Suppressor macrophage treated with lipopolysaccharide for 1 hour (primary cell): ENCODE data around the gene NLRP2B.
"Not testable (repeated sequence)": the region's sequence is repeated elsewhere in the genome, so short reads cannot be mapped to it uniquely, and the experiment has no call there.

Experiments
- DNase-seq, 3 donors: peaks; one replicate each; pipeline ENCODE4 v3.0.0-alpha.2; 2020 to 2022

NLRP2B gene

DNA sequence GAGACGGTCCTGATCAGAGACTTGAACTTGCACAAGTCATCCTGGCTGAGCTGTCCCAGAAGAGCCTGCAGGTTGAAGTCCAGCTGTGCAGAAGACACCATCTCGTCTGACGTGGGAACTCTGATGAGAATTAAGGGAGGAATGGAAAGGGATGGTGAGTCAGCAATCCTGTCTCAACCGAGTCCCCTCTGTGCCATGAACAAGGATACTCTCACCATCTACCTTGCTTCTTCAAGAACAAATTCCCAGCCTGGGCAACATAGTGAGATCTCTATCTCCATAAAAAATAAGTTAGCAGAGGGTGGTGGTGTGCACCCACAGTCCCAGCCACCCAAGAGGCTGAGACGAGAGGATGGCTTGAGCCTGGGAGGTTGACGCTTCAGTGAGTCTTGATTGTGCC lies at the start of gene NLRP2B:
Gene NLRP2B (minus strand): TSS at position 101 of the 400 bp plus-strand sequence.
- DNase-seq, result no peak

DNA sequence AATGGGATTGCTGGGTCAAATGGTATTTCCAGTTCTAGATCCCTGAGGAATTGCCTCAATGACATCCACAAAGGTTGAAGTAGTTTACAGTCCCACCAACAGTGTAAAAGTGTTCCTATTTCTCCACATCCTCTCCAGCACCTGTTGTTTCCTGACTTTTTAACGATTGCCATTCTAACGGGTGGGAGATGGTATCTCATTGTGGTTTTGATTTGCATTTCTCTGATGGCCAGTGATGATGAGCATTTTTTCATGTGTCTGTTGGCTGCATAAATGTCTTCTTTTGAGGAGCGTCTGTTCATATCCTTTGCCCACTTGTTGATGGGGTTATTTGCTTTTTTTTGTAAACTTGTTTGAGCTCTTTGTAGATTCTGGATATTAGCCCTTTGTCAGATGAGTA lies 45.9 kb upstream of the NLRP2B start:
- not testable (repeated sequence) for DNase-seq

DNA sequence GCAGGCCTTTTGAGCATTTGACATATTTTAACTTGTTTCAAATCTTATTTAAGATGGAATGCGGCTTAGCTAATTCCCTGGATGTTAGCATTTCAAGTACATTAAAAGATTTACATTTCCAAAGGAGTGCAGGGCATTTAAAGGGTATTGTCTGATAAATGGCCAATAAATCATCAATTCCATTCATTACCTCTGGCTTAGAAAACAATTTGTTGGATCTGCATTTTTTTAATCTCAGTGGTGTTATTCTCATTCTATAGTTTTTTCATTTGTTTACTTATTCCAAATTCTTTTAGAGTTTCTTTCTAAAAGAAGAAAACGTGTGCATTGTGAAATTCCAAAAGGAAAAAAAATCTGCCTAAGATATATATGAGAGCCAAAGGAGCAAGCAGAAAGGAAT lies 1.3 kb upstream of the NLRP2B start:
- DNase-seq, result no peak

DNA sequence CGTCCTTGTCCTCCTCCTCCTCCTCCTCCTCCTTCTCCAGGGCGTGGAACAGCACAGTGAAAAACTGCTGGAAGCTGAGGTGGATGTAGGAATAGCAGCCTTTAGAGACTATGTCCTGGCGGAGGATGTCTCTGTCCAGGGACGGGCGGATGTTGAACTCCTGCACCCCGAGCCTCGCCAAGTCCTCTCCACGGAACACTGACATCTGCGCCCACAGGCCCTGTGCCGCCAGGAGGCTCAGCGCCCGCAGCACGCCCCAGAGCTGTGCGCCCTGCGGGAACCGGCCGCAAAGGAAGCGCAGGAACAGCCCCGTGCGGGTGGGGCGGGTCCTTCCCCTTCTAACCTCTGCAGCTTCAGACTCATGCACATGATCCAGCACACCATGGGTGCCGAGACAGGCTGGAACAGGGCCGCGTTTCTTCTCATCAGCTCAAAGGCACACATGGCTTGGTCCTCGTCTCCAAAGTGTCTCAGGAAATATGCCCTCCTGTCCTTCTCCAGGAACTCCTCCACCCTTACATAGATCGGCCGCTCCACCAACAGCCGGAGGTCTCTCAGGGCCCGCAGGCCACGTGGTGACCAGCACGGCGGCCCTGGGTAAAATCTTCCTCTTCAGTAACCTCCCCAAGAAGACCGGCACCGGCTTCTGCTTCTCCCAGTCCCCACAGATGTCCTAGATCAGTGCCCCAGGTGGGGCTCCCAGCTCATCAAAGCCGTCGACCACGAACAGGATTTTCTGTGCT lies 1.2 kb downstream of the NLRP2B start:
- DNase-seq, result no peak

DNA sequence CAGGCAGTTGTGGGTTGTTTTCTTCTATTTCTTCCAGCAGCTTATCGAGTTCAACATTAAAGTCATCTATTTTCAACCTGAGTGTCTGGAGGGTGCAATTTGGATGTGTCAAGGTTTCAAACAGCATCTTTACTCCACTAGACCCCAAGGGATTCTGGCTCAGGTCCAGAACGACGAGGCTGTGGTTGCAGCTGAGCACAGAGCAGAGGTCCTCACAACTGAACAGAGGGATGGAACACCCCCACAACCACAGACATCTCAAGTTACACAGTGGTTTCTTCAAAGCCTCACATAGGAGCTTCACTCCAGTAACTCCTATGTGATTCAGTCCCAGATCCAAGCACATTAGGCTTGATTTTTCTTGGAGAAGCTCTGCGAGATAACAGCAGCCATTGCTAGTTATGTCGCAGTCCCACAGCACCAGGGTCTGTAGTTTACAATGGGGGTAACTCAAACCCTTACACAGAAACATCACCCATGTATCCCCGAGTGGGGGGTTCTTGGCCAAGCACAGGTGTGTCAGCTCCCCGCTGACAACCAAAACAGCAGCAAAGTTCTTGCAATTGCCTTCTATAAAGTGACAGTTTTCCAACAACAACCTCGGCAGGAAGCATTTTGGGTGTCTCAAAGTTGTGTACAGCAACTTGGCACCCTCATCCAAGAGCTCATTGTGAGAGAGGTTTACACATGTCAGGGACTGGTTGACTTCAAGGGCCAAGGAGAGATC lies 2.8 kb downstream of the NLRP2B start:
- DNase-seq, result no peak

DNA sequence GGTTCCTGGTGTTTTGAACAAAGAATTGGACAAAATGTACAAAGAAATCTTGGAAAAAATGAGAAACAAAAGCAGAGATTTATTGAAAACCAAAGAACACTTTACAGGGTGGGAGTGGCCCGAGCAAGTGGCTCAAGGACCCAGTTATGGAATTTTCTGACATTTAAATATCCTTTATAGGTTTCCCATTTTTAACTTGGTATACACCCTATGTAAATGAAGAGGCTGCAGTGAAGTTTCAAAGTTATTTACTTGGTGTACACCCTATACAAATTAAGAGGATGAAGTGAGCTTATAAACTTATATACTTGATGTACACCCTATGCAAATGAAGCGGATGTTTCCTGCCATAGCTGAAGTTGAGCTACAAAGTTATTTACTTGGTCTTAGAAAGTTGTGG lies 4.7 kb downstream of the NLRP2B start:
- no peak for DNase-seq

DNA sequence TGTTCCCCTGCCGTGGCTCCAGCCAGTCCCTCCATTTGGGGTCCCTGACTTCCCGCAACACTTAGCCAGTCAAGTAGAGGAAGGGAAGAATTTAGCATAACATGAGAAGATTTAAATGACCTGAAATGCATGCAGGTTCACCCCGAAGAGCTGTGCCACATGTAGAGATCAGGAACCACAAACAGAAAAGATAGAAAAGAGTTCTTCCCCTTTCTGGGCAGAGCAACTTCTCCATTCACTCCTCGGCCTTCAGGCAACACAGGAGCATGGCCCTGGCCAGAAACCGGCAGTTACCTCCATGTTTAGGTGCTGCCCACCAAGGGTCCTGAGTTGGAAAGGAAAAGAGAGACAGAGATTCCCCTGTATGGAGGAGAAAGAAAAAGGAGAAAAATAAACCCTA lies 5.2 kb downstream of the NLRP2B start:
- no peak for DNase-seq

DNA sequence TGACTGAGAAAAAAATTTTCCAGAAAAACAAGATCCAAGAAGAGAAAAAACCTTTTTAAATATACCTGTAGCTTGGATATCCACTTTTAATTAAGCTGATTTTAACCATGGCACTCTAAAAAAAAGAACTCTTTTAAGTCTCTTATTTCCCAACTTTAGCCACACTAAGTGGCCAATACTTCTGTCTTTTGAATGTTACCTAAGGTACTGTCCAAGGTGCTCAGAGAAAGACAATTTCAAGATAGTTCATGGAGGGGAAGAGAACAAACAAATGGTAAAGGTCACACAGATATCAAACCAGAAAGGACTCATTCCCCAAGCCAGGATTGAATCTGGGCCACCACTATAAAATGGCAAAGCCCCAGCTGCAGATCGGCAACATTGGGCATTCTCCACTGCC lies 10.1 kb downstream of the NLRP2B start:
- DNase-seq, result no peak

DNA sequence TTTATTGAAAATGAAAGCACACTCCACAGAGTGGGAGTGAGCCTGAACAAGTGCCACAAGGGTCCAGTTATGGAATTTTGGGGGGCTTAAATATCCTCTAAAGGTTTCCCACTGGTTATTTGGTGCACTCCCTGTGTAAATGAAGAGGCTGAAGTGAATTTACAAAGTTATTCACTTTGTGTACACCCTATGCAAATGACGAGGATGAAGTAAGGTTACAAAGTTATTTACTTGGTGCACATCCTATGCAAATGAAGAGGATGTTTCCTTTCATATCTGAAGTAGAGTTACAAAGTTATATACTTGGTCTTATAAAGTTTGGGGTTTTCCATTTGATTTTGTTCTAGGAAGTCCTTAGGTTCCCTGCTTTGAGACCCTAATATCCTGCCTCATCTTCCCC lies 13.1 kb downstream of the NLRP2B start:
- DNase-seq, result no peak

DNA sequence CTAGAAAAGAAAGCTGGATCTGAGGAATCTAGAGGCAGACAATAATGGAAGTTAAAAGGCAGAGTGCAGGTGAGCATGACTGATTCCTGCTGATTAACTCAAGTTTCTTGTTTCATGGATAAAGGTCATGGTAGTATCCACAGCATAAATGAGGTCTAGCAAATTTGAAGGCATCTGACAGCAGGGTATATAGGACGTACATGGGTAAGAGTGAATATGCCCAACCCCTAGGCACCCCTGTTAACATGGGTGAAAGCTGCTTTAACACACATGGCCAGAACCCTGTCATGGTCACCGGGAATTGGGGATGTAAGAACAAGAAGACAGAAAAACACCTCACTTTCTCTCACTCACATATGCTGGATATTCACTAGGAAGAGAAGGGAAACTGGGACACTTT lies 25.0 kb downstream of the NLRP2B start:
- DNase-seq, result no peak

DNA sequence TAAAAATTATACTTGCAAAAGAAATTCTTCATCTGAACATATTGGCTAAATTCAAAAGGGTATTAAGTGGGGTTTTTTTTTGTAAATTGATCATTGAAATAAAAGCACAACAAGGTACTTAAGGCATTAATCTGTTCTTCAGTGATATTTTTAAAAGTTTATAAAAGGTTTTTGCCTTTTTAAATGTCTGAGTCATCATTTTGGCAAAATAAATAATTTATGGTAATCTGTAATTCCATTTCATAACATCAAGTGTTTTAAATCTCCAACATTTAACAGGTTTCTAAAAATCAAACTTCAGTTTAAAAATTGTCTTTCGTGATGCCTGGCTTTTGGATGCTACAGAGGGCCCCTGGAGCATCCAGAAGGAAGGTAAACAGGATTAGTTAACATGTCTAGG lies 27.4 kb downstream of the NLRP2B start:
- DNase-seq, result no peak

DNA sequence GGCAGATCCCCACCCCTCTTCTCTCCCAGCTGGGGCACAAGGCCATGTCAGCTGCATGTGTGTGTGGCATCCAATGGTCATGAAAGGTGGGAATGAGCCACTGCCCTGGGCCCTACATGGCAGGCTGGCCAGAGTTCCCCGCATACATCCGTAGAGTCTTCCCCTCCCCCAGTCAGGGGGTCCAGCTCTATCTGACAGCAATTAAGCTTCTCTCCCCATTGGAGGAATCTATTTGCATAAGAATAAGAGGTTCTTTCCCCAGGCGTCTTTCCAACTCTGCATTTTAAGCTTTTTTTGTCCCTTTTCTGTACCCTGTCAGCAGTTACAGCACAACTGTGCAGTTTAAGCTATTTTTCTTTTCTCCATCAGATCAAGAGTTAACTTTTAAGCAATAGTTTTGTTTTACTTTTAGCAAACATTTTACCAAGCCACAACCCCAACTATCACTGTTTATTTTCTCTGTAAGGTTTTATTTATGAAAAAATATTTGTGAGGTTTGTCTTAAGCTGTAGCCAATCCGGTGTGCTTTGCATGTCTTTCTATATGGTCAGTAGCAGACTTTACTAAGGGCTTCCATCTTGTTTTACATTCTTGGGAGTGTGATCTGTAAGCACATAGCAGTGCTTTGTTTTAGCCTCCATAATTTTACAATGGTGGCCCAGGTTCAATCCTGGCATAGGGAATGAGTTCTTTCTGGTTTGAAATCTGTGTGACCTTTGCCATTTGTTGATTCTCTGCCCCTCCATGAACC lies 28.7 kb downstream of the NLRP2B start:
- DNase-seq, result no peak

DNA sequence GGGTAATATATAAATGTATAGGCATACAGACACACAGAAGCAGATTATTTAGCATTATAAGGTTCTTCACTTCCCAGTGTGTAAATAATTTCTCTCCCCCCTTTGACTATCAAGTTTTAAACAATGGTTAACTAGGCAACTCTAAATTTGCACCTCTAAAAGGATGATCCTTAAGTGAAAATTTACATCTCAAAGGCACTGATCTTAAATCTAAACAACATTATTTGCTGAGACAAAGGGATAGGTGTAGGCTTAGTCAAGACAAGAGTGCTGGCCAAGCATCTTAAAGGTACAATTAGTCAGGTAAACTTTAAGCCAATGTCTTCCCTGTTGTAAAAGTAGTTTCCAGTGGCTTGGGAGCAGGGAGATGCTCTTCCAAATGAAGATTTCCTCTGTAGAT lies 33.0 kb downstream of the NLRP2B start:
- no peak for DNase-seq

DNA sequence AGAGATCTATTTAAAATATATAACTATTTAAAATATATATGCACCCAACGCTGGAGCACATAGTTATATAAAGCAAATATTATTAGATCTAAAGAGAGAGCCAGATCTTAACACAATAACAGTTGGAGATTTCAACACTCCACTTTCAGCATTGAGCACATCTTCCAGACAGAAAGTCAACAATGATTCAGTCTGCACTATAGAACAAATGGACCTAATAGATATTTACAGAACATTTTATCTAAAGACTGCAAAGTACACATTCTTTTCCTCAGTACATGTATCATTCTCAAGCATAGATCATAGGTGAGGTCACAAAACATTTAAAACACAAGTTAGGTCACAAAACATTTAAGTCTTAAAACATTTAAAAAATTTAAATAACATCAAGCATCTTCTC lies 36.4 kb downstream of the NLRP2B start:
- no peak for DNase-seq

DNA sequence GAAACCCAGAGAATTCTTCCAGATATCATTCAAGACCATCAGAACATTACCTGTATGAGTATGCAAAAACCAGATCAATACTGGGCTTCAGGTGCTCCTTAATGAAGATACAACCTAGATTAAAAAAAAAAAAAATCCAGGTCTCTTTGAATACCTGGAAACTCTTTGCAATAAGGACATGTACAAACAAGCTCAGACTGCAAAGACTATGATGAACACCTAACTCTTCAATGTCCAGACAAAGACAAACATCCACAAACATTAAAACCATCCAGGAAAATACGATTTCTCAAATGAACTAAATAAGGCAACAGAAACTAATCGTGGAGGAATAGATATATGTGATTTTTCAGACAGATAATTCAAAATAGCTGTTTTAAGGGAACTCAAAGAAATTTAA lies 38.7 kb downstream of the NLRP2B start:
- DNase-seq, result no peak

DNA sequence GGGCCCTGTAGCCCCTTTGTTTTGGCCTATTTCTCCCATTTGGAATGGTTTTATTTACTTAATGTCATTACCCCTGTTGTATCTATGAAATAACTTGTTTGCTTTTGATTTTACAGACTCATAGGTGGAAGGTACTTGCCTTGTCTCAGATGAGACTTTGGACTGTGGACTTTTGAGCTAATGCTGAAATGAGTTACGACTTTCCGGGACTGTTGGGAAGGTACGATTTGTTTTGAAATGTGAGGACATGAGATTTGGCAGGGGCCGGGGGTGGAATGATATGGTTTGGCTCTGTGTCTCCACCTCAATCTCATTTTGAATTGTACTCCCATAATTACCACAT lies 39.4 kb downstream of the NLRP2B start:
- no peak for DNase-seq

DNA sequence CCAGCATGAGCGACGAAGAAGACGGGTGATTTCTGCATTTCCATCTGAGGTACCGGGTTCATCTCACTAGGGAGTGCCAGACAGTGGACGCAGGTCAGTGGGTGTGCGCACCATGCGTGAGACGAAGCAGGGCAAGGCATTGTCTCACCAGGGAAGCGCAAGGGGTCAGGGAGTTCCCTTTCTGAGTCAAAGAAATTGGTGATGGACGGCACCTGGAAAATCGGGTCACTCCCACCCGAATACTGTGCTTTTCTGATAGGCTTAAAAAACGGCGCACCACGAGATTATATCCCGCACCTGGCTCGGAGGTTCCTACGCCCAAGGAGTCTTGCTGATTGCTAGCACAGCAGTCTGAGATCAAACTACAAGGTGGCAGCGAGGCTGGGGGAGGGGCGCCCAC lies 50.6 kb downstream of the NLRP2B start:
- not testable (repeated sequence) for DNase-seq
